Endometrium (tissue), 2 donors: Measurements from ENCODE around the gene TCF3.

Experiments
- FAIRE-seq: peaks from 2 replicates; lab custom pipeline; 2012; peaks lifted over from hg19 to GRCh38; lab: Jason Lieb, UNC
- donor health status: control.
- donor health status: control.

TCF3 gene

DNA sequence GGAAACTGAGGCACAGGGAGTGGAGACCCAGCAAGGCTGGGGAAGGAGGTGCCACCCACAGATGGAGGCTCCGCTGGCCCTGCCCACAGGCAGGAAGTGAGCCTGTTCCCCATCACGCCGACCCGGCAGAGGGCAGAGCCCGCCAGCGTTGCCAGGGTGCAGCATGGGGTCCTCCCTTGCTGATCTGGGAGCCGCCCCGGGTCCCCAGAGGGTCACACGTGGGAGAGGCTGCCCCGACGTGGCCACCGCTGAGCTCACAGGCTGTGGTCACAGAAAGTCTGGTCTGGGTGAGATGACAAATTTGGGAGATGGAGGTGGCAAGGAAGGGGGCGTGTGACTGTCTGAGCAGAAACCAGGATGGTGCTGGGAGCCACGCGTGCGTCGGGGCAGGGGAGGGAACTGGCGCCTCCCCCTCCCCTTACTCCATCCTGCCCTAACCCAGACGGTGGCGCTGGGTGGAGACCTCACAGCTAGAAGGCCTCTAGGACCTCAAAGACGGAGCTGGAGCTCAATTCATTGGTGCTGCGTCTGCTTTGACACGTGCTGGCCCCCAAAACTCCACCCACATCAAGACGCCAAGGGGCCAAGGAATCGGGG, 92.0 kb downstream of the TCF3 start:
- FAIRE-seq = no peak
